ENCODE measurements around the gene COASY. TPM values are rescaled to one million over a fixed set of nuclear protein-coding genes. Genes with fewer than 3 reads are reported as not detected.

The COASY gene
- total RNA-seq, 1 experiment from 2014 or later, result 131 TPM

DNA sequence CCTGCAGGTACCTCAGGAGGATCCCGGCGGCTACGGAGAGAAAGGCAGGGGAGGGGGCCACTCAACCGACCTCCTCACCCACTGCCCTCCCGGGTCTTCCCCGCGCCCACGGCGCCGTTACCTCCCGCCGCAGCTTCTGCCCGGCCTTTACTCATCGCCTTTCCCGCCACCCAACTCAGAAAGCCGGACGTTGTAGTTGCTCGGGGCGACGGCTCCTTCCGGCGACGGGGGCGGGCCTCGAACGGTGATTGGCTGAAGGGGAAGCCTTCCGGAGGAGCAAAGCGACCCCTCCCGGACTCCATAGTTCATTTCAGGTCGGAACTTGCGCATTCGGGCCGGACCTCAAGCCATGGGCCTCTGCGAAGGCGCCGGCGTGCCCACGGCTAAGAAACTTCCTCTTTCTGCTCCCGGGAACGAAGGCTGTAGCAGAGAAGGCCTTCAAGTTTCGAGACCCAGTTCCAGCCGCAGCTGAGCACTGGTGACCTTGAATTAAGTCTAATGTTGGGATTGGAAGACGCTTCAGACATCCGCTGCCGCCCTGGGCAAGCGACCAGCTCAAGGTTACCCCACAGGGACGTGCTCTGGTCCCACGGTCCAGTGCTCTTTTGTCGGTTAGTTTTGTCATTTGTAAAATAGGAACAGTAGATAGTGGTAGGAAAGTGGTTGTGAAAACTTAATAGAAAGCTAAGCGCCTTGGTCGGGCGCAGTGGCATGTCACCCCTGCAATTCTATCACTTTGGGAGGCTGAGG, 15.8 kb downstream of the COASY start, which contains the start of gene PSMC3IP (continued):
- TF ChIP-seq NR2C2 (CRISPR knock-in tag; IDR thresholded peaks at IDR 0.05) (no peak), AFF4 (CRISPR knock-in tag; IDR thresholded peaks at IDR 0.05; ENCODE audit: borderline replicate concordance) (no peak), ZNF396 (CRISPR knock-in tag; IDR thresholded peaks at IDR 0.05; ENCODE audit: borderline replicate concordance) (no peak), TEAD4 (CRISPR knock-in tag; IDR thresholded peaks at IDR 0.05) (no peak), ARID4B (CRISPR knock-in tag; IDR thresholded peaks at IDR 0.05; ENCODE audit: borderline replicate concordance) (peak; percentile 50), ZNF671 (CRISPR knock-in tag; IDR thresholded peaks at IDR 0.05) (no peak), SMAD3 (CRISPR knock-in tag; IDR thresholded peaks at IDR 0.05; ENCODE audit: borderline replicate concordance) (no peak), ZNF138 (CRISPR knock-in tag; conservative IDR thresholded peaks at IDR 0.05) (no peak), CREM (CRISPR knock-in tag; IDR thresholded peaks at IDR 0.05) (peak; percentile 84), GRHL2 (CRISPR knock-in tag; IDR thresholded peaks at IDR 0.05; ENCODE audit: insufficient replicate concordance, severe bottlenecking) (no peak)
- TF ChIP-seq, protein P1, sequence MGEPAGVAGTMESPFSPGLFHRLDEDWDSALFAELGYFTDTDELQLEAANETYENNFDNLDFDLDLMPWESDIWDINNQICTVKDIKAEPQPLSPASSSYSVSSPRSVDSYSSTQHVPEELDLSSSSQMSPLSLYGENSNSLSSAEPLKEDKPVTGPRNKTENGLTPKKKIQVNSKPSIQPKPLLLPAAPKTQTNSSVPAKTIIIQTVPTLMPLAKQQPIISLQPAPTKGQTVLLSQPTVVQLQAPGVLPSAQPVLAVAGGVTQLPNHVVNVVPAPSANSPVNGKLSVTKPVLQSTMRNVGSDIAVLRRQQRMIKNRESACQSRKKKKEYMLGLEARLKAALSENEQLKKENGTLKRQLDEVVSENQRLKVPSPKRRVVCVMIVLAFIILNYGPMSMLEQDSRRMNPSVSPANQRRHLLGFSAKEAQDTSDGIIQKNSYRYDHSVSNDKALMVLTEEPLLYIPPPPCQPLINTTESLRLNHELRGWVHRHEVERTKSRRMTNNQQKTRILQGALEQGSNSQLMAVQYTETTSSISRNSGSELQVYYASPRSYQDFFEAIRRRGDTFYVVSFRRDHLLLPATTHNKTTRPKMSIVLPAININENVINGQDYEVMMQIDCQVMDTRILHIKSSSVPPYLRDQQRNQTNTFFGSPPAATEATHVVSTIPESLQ (CRISPR knock-in tag; IDR thresholded peaks at IDR 0.05), result no peak
- TF ChIP-seq, protein P2, sequence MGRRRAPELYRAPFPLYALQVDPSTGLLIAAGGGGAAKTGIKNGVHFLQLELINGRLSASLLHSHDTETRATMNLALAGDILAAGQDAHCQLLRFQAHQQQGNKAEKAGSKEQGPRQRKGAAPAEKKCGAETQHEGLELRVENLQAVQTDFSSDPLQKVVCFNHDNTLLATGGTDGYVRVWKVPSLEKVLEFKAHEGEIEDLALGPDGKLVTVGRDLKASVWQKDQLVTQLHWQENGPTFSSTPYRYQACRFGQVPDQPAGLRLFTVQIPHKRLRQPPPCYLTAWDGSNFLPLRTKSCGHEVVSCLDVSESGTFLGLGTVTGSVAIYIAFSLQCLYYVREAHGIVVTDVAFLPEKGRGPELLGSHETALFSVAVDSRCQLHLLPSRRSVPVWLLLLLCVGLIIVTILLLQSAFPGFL (CRISPR knock-in tag; IDR thresholded peaks at IDR 0.05; ENCODE audit: borderline replicate concordance), result no peak

- ChIA-PET CTCF (interaction anchor here (0.6 to 3.3 kb wide), 69 partner anchors 8 to 458 kb away, joined by 3 to 122 read pairs (median 5); partner anchors contain the start of genes BECN1, CAVIN1, CCR10 and CNTD1), POLR2A (interaction anchor here (0.6 to 1.6 kb wide), 12 partner anchors 30 to 386 kb away, joined by 3 to 9 read pairs (median 4); partner anchors contain the start of genes PLEKHH3, RETREG3, TUBG1 and TUBG2)
- Mint-ChIP-seq H3K27ac (peak overlapping the region; percentile 100), H3K9me3 (no peaks in the 10 kb centered on the region), H3K4me1 (peaks cover 20% of the 10 kb centered on the region), H3K4me3 (peak overlapping the region; percentile 98), H3K36me3 (peaks cover 25% of the 10 kb centered on the region), H3K27me3 (ENCODE audit: low read depth) (no peaks in the 10 kb centered on the region)
- peak; percentile 77 for ATAC-seq
- peak; percentile 92 for DNase-seq (ENCODE audit: low spot score)
- TF ChIP-seq, protein P1 (CRISPR knock-in tag; IDR thresholded peaks at IDR 0.05), result no peak
- TF ChIP-seq GTF2I (CRISPR knock-in tag; conservative IDR thresholded peaks at IDR 0.05) (no peak), ZNF317 (CRISPR knock-in tag; IDR thresholded peaks at IDR 0.05; ENCODE audit: borderline replicate concordance, low read depth) (no peak), ELF4 (CRISPR knock-in tag; IDR thresholded peaks at IDR 0.05; ENCODE audit: low read depth) (no peak), AFF4 (CRISPR knock-in tag; IDR thresholded peaks at IDR 0.05; ENCODE audit: borderline replicate concordance) (no peak)
These were observed 16.4 kb downstream of the COASY start for GRCh38 chr17:42578282-42578869.

Data from WTC11 (cell line).